Neuron (in vitro differentiated cells): ENCODE data around the gene CACNB4.
"Not testable (repeated sequence)": the region's sequence is repeated elsewhere in the genome, so short reads cannot be mapped to it uniquely, and the experiment has no call there.

Experiments used
- H2AFZ ChIP-seq: one replicate; pipeline ENCODE4 v1.6.1; 2013; ENCODE audit warnings: low read depth, mild to moderate bottlenecking, inconsistent platforms, low read length, moderate library complexity
- H3K27me3 ChIP-seq: one replicate; pipeline ENCODE4 v1.6.1; 2013; ENCODE audit warnings: low read length; ENCODE audit not compliant: insufficient read depth
- H3K36me3 ChIP-seq: one replicate; pipeline ENCODE4 v1.6.1; 2013; ENCODE audit warnings: low read length; ENCODE audit not compliant: insufficient read depth
- H3K4me1 ChIP-seq: one replicate; pipeline ENCODE4 v1.6.1; 2013; ENCODE audit warnings: low read length; ENCODE audit not compliant: insufficient read depth
- H3K4me3 ChIP-seq: 2 replicates; pipeline ENCODE4 v1.5.1; 2013; ENCODE audit warnings: mild to moderate bottlenecking, low read length, moderate library complexity
- H3K9me3 ChIP-seq: one replicate; pipeline ENCODE4 v1.6.1; 2013; ENCODE audit warnings: low read length

Gene CACNB4

DNA sequence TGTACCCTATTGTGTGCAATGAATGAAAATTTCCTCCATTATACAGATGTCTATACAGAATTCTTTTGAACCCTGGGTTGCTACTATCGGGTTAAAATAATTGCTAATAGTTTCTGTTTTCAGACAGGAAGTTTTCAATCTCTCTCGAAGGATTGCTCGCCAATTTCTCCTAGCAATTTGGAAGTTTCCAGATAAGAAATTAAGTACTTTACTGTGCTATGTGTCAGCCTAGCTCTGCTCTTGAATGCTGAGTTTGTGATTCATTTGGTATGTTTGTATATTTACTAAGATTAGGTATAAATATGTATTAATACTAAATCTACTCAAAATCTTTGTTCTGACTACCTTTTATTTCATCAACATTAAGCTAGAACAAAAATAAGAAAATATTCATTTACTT is 196.0 kb downstream of the CACNB4 start:
- H3K9me3 ChIP-seq = no peaks in the 10 kb centered on the region
- H3K36me3 ChIP-seq = no peaks in the 10 kb centered on the region
- H3K27me3 ChIP-seq = no peaks in the 10 kb centered on the region
- H3K4me3 ChIP-seq = no peak overlapping the region
- peaks cover 4% of the 10 kb centered on the region for H3K4me1 ChIP-seq
- no peak overlapping the region for H2AFZ ChIP-seq

- H3K36me3 ChIP-seq = no peaks in the 10 kb centered on the region
- no peaks in the 10 kb centered on the region for H3K9me3 ChIP-seq
- H3K27me3 ChIP-seq = no peaks in the 10 kb centered on the region
- no peak overlapping the region for H3K4me3 ChIP-seq
- H2AFZ ChIP-seq = no peak overlapping the region
- peaks cover 2% of the 10 kb centered on the region for H3K4me1 ChIP-seq
Measured at GRCh38 chr2:151900331-151900730, 198.5 kb downstream of the CACNB4 start.

DNA sequence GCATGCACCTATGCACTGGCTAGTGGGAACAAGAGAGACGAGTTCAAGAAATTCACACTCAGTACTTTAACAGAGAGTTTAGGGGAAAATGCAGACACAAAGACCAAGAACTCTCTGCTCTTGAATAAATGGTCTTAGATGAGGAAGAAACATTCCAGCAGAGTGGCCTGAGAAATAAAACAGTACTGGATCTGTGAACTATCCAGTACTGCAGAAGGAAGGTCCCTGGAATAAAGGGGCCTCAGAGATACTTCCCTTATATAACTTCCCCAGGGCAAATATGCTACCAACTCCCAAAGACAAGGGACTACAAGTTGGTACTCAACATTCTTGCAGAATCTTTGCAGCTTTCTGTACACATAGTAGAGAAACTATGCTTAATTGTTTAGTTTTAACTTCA is 199.7 kb downstream of the CACNB4 start:
- H3K9me3 ChIP-seq = no peaks in the 10 kb centered on the region
- no peaks in the 10 kb centered on the region for H3K36me3 ChIP-seq
- H3K4me3 ChIP-seq = no peak overlapping the region
- H3K27me3 ChIP-seq = no peaks in the 10 kb centered on the region
- no peak overlapping the region for H2AFZ ChIP-seq
- peaks cover 2% of the 10 kb centered on the region for H3K4me1 ChIP-seq

DNA sequence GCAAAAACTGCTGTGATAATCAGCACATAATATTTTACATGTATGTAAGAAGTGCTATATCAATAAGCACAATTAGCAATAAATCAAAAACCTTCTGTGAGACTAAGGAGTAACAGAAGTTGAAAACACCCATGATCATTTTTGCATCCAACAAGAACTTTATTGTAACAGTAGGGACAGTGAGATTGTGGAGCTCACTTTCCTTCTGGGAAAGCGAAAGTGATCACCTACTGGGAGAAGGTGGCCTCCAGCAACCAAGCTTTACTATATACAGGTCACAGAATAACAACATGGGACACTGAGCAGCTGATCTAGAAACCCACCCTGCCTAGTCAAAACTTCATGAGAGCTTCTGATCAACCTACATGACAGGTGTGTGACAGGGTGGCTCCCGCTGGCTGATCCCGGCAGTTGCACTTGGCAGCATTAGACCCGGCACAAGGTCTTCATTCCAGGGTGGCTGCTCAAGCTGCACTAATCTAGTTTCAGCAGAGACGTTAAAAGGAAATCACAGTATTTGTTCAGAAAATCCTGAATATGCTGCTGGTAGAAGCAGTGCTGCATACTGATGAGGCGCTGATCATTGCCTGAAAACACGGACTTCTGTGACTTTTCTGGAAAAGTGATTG is 207.2 kb downstream of the CACNB4 start:
- H2AFZ ChIP-seq = no peak overlapping the region
- no peaks in the 10 kb centered on the region for H3K36me3 ChIP-seq
- H3K4me1 ChIP-seq = peaks cover 15% of the 10 kb centered on the region
- no peak overlapping the region for H3K4me3 ChIP-seq
- no peaks in the 10 kb centered on the region for H3K27me3 ChIP-seq
- H3K9me3 ChIP-seq = no peaks in the 10 kb centered on the region

DNA sequence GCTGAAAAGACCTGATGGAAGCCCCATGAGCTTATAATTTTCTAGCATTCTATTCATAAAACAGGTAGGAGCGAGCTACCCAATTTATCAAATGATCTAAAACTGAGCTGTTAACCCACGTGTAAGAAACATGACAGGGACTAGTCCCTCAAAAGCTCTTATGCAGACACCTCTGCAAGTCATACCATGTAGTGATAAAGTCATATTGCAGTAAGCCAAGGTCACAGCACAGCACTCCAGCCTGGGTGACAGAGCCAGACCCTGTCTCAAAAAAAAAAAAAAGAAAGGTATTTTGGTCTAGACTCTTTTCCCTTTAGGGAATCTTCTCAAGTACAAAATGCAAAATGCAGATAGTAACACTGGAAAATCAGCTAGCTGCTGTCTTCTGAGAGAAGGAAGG is 211.7 kb downstream of the CACNB4 start:
- no peak overlapping the region for H2AFZ ChIP-seq
- H3K9me3 ChIP-seq = no peaks in the 10 kb centered on the region
- peaks cover 6% of the 10 kb centered on the region for H3K36me3 ChIP-seq
- H3K4me3 ChIP-seq = no peak overlapping the region
- H3K4me1 ChIP-seq = peaks cover 11% of the 10 kb centered on the region
- H3K27me3 ChIP-seq = no peaks in the 10 kb centered on the region

- no peaks in the 10 kb centered on the region for H3K27me3 ChIP-seq
- no peaks in the 10 kb centered on the region for H3K9me3 ChIP-seq
- no peak overlapping the region for H2AFZ ChIP-seq
- no peak overlapping the region for H3K4me3 ChIP-seq
- peaks cover 7% of the 10 kb centered on the region for H3K36me3 ChIP-seq
- H3K4me1 ChIP-seq = peaks cover 1% of the 10 kb centered on the region
Measured at GRCh38 chr2:151886241-151886640, 212.6 kb downstream of the CACNB4 start.

- H2AFZ ChIP-seq = no peak overlapping the region
- no peaks in the 10 kb centered on the region for H3K4me1 ChIP-seq
- no peaks in the 10 kb centered on the region for H3K9me3 ChIP-seq
- H3K4me3 ChIP-seq = no peak overlapping the region
- H3K27me3 ChIP-seq = no peaks in the 10 kb centered on the region
- H3K36me3 ChIP-seq = peaks cover 25% of the 10 kb centered on the region
Measured at GRCh38 chr2:151882786-151883445, 215.9 kb downstream of the CACNB4 start.

- H3K4me3 ChIP-seq = no peak overlapping the region
- H3K9me3 ChIP-seq = no peaks in the 10 kb centered on the region
- H3K36me3 ChIP-seq = peaks cover 28% of the 10 kb centered on the region
- no peaks in the 10 kb centered on the region for H3K27me3 ChIP-seq
- no peak overlapping the region for H2AFZ ChIP-seq
- H3K4me1 ChIP-seq = no peaks in the 10 kb centered on the region
Measured at GRCh38 chr2:151881342-151881741, 217.5 kb downstream of the CACNB4 start.

DNA sequence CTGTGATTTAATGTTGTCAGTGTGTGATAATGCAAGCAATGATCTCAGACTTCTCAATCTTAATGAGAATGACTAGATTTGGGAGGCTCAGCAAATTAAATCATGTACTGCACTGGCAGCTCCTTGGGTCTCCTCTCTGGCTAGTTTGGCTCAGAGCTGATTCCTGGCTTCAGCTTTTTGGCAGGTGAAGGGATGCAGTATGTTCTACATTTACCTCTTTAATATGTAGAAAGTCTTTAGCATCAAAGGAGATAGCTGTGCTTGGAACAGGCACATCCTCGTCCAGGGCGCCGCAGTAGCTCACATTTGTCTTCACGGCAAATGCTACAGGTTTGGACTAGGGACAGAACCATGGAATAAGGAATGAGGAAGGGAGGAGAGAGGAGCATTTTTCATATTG is 218.3 kb downstream of the CACNB4 start:
- no peak overlapping the region for H2AFZ ChIP-seq
- H3K4me1 ChIP-seq = no peaks in the 10 kb centered on the region
- no peaks in the 10 kb centered on the region for H3K27me3 ChIP-seq
- H3K36me3 ChIP-seq = peaks cover 30% of the 10 kb centered on the region
- peaks cover 2% of the 10 kb centered on the region for H3K9me3 ChIP-seq
- no peak overlapping the region for H3K4me3 ChIP-seq

GRCh38 chr2:151878655-151879563 is 219.9 kb downstream of the CACNB4 start:
- no peak overlapping the region for H2AFZ ChIP-seq

DNA sequence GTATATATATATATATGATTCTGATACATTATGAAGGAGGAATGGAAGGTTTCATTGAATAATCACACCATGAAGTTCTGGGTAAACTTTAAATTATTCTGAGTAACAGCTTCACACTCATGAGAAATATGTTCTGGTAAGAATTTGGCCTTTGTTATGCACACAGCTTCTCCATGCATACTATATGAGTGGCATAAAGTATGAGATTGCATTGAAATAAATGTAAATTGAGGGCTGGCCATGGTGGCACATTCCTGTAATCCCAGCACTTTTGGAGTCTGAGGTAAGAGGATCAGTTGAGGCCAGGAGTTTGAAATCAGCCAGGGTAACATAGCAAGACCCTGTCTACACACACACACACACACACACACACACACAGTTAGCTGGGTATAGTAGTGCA is 220.6 kb downstream of the CACNB4 start:
- H3K4me3 ChIP-seq = no peak overlapping the region
- H2AFZ ChIP-seq = no peak overlapping the region
- H3K27me3 ChIP-seq = no peaks in the 10 kb centered on the region
- no peaks in the 10 kb centered on the region for H3K4me1 ChIP-seq
- peaks cover 2% of the 10 kb centered on the region for H3K9me3 ChIP-seq
- H3K36me3 ChIP-seq = peaks cover 33% of the 10 kb centered on the region

More at GRCh38 chr2:151878655-151879563, 219.9 kb downstream of the CACNB4 start:
- Histone ChIP-seq H3K4me3 (no peak overlapping the region), H3K36me3 (peaks cover 30% of the 10 kb centered on the region), H3K4me1 (no peaks in the 10 kb centered on the region), H3K9me3 (peaks cover 2% of the 10 kb centered on the region), H3K27me3 (no peaks in the 10 kb centered on the region)

DNA sequence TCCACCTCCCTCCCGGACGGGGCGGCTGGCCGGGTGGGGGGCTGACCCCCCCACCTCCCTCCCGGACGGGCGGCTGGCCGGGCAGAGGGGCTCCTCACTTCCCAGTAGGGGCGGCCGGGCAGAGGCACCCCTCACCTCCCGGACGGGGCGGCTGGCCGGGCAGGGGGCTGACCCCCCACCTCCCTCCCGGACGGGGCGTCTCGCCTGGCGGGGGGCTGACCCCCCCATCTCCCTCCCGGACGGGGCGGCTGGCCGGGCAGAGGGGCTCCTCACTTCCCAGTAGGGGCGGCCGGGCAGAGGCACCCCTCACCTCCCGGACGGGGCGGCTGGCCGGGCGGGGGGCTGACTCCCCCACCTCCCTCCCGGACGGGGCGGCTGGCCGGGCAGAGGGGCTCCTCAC is 223.2 kb downstream of the CACNB4 start:
- peaks cover 33% of the 10 kb centered on the region for H3K36me3 ChIP-seq

GRCh38 chr2:151872463-151872862 is 226.4 kb downstream of the CACNB4 start:
- H3K36me3 ChIP-seq = peaks cover 21% of the 10 kb centered on the region
- no peaks in the 10 kb centered on the region for H3K27me3 ChIP-seq
- no peak overlapping the region for H2AFZ ChIP-seq
- H3K9me3 ChIP-seq = peaks cover 4% of the 10 kb centered on the region
- H3K4me1 ChIP-seq = no peaks in the 10 kb centered on the region
- no peak overlapping the region for H3K4me3 ChIP-seq

More for the DNA sequence above, 223.2 kb downstream of the CACNB4 start:
- not testable (repeated sequence) for H3K4me3 ChIP-seq, H3K9me3 ChIP-seq, H2AFZ ChIP-seq, H3K4me1 ChIP-seq, H3K27me3 ChIP-seq
